Stimulated activated CD8-positive, alpha-beta memory T cell treated with anti-CD3 and anti-CD28 coated beads, Interleukin-15, amount 100 ng/mL, for 24 hours (primary cell): Measurements from ENCODE around the gene ABCC9.
"Not testable (repeated sequence)": the region's sequence is repeated elsewhere in the genome, so short reads cannot be mapped to it uniquely, and the experiment has no call there.

Experiments used
- DNase-seq: peaks from one replicate; pipeline ENCODE4 v3.0.0-alpha.2; 2020; ENCODE audit warnings: low read depth

The ABCC9 gene

GRCh38 chr12:21815306-21816062 lies 125.7 kb downstream of the ABCC9 start:
- DNase-seq = no peak

GRCh38 chr12:21814814-21815213 lies 126.4 kb downstream of the ABCC9 start:
- no peak for DNase-seq

- no peak for DNase-seq
Measured at GRCh38 chr12:21814327-21814726, 126.9 kb downstream of the ABCC9 start.

- DNase-seq = no peak
Measured at GRCh38 chr12:21813751-21814150, 127.5 kb downstream of the ABCC9 start.

- DNase-seq = no peak
Measured at GRCh38 chr12:21813125-21813524, 128.1 kb downstream of the ABCC9 start.

- DNase-seq = not testable (repeated sequence)
Measured at GRCh38 chr12:21812340-21812739, 128.9 kb downstream of the ABCC9 start.

- DNase-seq = no peak
Measured at GRCh38 chr12:21809100-21809499, 132.1 kb downstream of the ABCC9 start.

- DNase-seq = no peak
Measured at GRCh38 chr12:21806255-21806654, 135.0 kb downstream of the ABCC9 start.

- DNase-seq = no peak
Measured at GRCh38 chr12:21801522-21802288, 139.5 kb downstream of the ABCC9 start.

GRCh38 chr12:21800011-21800410 lies 141.2 kb downstream of the ABCC9 start:
- DNase-seq = no peak

- no peak for DNase-seq
Measured at GRCh38 chr12:21797539-21797938, 143.7 kb downstream of the ABCC9 start.

GRCh38 chr12:21795648-21796328 lies 145.4 kb downstream of the ABCC9 start:
- no peak for DNase-seq

GRCh38 chr12:21794807-21795595 lies 146.2 kb downstream of the ABCC9 start:
- DNase-seq = not testable (repeated sequence)

GRCh38 chr12:21789687-21790086 lies 151.5 kb downstream of the ABCC9 start:
- DNase-seq = not testable (repeated sequence)

- DNase-seq = no peak
Measured at GRCh38 chr12:21788089-21788983, 152.9 kb downstream of the ABCC9 start.

GRCh38 chr12:21786041-21786531 lies 155.1 kb downstream of the ABCC9 start:
- DNase-seq = no peak

GRCh38 chr12:21782723-21783122 lies 158.5 kb downstream of the ABCC9 start:
- DNase-seq = not testable (repeated sequence)

- no peak for DNase-seq
Measured at GRCh38 chr12:21780786-21781185, 160.4 kb downstream of the ABCC9 start.

GRCh38 chr12:21776175-21776574 lies 165.1 kb downstream of the ABCC9 start:
- no peak for DNase-seq

- no peak for DNase-seq
Measured at GRCh38 chr12:21775133-21775820, 165.9 kb downstream of the ABCC9 start.
